Body of pancreas (tissue), 4 donors: ENCODE results near the gene PHACTR3. TPM values are rescaled to one million over a fixed set of nuclear protein-coding genes. Genes with fewer than 3 reads are reported as not detected.

Source experiments
- ATAC-seq: fragments of 150-250 bp; one replicate; pipeline ENCODE4 v1.9.1; 2016
- DNase-seq, 4 donors: peaks; one replicate each; pipeline ENCODE4 v3.0.0-alpha.2; 2019
- H3K27ac ChIP-seq, 4 donors: fragments of 200-600 bp; sonication (generic); 1 replicate in 3 of 4; 2 replicates in 1 of 4; pipeline versions ENCODE4 v1.5.1 to v1.6.1; 2016 to 2019; ENCODE audit warnings: mild to moderate bottlenecking in 1 of 4, mixed read lengths in 1 of 4, moderate library complexity in 1 of 4
- H3K27me3 ChIP-seq, 2 donors: fragments of 200-600 bp; sonication (generic); one replicate each; pipeline ENCODE4 v1.6.0; 2016; ENCODE audit warnings: mild to moderate bottlenecking in 1 of 2
- H3K36me3 ChIP-seq, 2 donors: fragments of 200-600 bp; sonication (generic); replicated peaks in 1 of 2; 2 replicates each; pipeline ENCODE4 v1.5.1; 2016; ENCODE audit warnings: low read depth in 2 of 2; ENCODE audit not compliant: insufficient read depth in 1 of 2
- H3K4me1 ChIP-seq: fragments of 200-600 bp; sonication (generic); one replicate; pipeline ENCODE4 v1.6.0; 2016
- H3K4me3 ChIP-seq, 2 donors: fragments of 200-600 bp; sonication (generic); 1 replicate in 1 of 2; 2 replicates in 1 of 2; pipeline ENCODE4 v1.5.1; 2016 to 2019
- H3K9me3 ChIP-seq, 3 donors: fragments of 200-600 bp; sonication (generic); 1 replicate in 2 of 3; 2 replicates in 1 of 3; pipeline ENCODE4 v1.5.1; 2016
- CTCF ChIP-seq, 7 experiments: fragments of 450-650 bp in 4 of 7; fragments of 200-600 bp in 3 of 7; sonication (generic) in 3 of 7; IDR thresholded peaks; one replicate each; pipeline ENCODE4 v1.5.1; 2016 to 2019; ENCODE audit warnings: antibody characterized with exemption in 7 of 7
- POLR2A ChIP-seq, 3 donors: fragments of 450-650 bp; IDR thresholded peaks; one replicate each; pipeline ENCODE4 v1.6.1; 2016; ENCODE audit warnings: antibody characterized with exemption in 3 of 3, mild to moderate bottlenecking in 2 of 3
- WGBS, 2 donors: methylation state at CpG; one replicate each; pipeline ENCODE4 v1.1.5; 2017; 5-methylcytosine and 5-hydroxymethylcytosine counted together
- intact Hi-C: fragments of 100-400 bp; cut with DNase I; formaldehyde crosslinking; loops from one replicate; pipeline ENCODE4 v1.15.1; 2023
- total RNA-seq, 2 donors: library from RNA; depleted of rRNA; stranded (reverse); fragments of >200 nt; gene quantifications; one replicate each; pipeline ENCODE4 v1.1.0, GENCODE V29; 2016

The PHACTR3 gene
- total RNA-seq, 2 donors from 2014 or later = 0.52 to 0.66 TPM

DNA sequence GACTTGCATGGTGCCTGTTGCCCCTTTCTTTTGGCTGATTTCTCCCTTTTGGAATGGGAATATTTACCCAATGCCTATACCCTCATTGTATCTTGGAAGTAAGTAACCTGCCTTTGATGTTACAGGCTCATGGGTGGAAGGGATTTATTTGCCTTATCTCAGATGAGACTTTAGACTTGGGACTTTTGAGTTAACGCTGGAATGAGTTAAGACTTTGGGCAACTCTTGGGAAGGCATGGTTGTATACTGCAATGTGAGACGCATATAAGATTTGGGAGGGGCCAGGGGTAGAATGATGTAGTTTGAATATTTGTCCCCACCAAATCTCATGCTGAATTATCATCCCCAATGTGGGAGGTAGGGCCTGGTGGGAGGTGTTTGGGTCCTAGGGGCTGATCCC, 253.6 kb downstream of the PHACTR3 start:
- Histone ChIP-seq H3K27ac (no peak overlapping the region), H3K36me3 (no peaks in the 10 kb centered on the region), H3K27me3 (no peaks in the 10 kb centered on the region), H3K4me1 (no peaks in the 10 kb centered on the region), H3K9me3 (no peaks in the 10 kb centered on the region), H3K4me3 (no peak overlapping the region)
- WGBS, 2 donors = 93 to 95% methylated on average over 2 of the region's 2 CpGs
- no peak for TF ChIP-seq POLR2A (IDR thresholded peaks at IDR 0.05)
- no peak for TF ChIP-seq CTCF (IDR thresholded peaks at IDR 0.05)
- DNase-seq (no peak), ATAC-seq (no peak)
- intact Hi-C loops = no loop called here

DNA sequence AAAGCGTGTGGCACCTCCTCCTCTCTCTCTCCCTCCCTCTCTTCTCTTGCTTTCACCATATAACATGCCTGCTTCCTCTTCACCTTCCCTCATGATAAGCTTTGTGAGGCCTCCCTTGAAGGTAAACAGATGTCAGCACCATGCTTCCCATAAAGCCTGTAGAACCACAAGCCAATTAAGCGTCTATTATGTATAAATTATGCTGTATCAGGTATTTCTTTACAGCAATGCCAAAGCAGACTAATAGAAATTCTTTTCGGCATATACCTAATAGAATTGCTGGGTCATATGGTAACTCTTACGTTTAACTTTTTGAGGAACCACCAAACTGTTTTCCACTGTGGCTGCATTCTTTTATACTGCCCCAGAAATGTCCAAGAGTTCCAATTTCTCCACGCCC, 254.1 kb downstream of the PHACTR3 start:
- DNase-seq (no peak), ATAC-seq (no peak)
- 91 to 95% methylated on average over 5 of the region's 5 CpGs for WGBS, 2 donors
- H3K4me3 ChIP-seq = no peak overlapping the region
- H3K27ac ChIP-seq = no peak overlapping the region
- TF ChIP-seq CTCF (IDR thresholded peaks at IDR 0.05) (no peak), POLR2A (IDR thresholded peaks at IDR 0.05) (no peak)
- no peaks in the 10 kb centered on the region for H3K9me3 ChIP-seq
- no peaks in the 10 kb centered on the region for H3K4me1 ChIP-seq
- H3K36me3 ChIP-seq = no peaks in the 10 kb centered on the region
- no peaks in the 10 kb centered on the region for H3K27me3 ChIP-seq
- intact Hi-C loops = no loop called here

DNA sequence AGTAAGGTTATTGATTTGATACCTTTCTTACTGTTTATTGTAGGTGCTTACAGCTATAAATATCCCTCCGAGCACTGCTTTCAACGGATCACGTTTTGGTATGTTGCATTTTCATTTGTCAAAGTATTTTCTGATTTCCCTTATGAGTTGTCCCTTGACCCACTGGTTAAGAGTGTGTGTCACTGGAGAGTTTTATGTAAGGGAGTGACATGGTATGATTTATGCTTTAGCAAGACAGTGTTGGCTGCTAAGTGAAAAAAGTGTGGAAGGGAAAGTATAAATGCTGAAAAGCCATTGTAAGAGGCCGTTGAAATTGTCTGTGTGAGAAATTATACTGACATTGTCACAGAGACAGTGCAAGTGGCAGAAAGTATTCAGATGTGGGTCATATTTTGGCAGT, 257.1 kb downstream of the PHACTR3 start:
- no peaks in the 10 kb centered on the region for H3K4me1 ChIP-seq
- DNase-seq (no peak), ATAC-seq (no peak)
- H3K27me3 ChIP-seq = no peaks in the 10 kb centered on the region
- peaks cover 0 to 5% of the 10 kb centered on the region in 2 donors for H3K36me3 ChIP-seq
- TF ChIP-seq POLR2A (IDR thresholded peaks at IDR 0.05) = no peak
- TF ChIP-seq CTCF (IDR thresholded peaks at IDR 0.05) = no peak
- WGBS, 2 donors = 78 to 87% methylated on average over 4 of the region's 4 CpGs
- H3K9me3 ChIP-seq = no peaks in the 10 kb centered on the region
- H3K4me3 ChIP-seq = no peak overlapping the region
- H3K27ac ChIP-seq = no peak overlapping the region
- intact Hi-C loops = no loop called here

DNA sequence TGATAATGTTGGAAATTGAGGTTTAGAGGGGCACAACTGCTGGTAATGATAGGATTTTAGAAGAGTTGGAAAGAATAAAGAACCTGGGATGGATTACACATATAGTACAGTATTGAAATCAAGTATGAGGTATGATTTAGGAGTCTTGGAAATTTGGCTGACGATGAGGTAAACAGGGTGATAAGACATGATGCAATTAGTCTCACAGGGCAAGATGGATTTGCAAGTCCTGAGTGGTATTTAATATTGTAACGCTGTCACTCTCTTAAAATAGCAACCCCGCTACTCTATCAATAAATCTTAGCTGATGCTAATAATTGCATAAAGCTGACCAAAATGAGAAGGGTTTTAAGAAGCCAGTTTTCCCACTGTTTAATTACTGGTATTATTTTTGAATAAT, 258.7 kb downstream of the PHACTR3 start:
- H3K36me3 ChIP-seq = peaks cover 0 to 6% of the 10 kb centered on the region in 2 donors
- WGBS, 2 donors = 89 to 96% methylated on average over 3 of the region's 3 CpGs
- no peaks in the 10 kb centered on the region for H3K9me3 ChIP-seq
- DNase-seq (no peak), ATAC-seq (no peak)
- no peak overlapping the region for H3K4me3 ChIP-seq
- H3K4me1 ChIP-seq = no peaks in the 10 kb centered on the region
- intact Hi-C loops = no loop called here
- no peak overlapping the region for H3K27ac ChIP-seq
- TF ChIP-seq POLR2A (IDR thresholded peaks at IDR 0.05) = no peak
- no peak for TF ChIP-seq CTCF (IDR thresholded peaks at IDR 0.05)
- H3K27me3 ChIP-seq = no peaks in the 10 kb centered on the region

DNA sequence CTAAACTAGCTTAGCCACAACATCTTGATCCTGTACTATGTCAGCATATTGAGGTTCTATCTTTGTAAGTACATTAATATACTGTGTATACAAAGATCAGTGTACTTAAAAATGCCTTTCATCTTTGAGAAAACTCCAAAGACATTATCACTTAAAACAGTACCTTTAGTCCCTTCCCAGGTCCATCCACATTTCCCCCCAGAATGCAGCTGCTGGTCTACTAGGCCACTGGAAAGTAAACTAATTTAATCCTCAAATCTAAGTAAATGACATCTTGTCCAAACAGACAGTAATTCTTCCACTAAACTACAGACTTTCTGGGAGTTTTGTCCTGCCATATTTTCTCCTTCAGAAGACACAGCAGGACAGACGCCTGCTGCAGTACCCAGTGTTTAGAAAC, 260.4 kb downstream of the PHACTR3 start:
- H3K27ac ChIP-seq = no peak overlapping the region
- H3K4me3 ChIP-seq = no peak overlapping the region
- TF ChIP-seq POLR2A (IDR thresholded peaks at IDR 0.05) = no peak
- TF ChIP-seq CTCF (IDR thresholded peaks at IDR 0.05) = no peak
- H3K9me3 ChIP-seq = no peaks in the 10 kb centered on the region
- H3K27me3 ChIP-seq = no peaks in the 10 kb centered on the region
- intact Hi-C loops = no loop called here
- DNase-seq (no peak), ATAC-seq (no peak)
- no peaks in the 10 kb centered on the region for H3K4me1 ChIP-seq
- H3K36me3 ChIP-seq = peaks cover 0 to 6% of the 10 kb centered on the region in 2 donors
- 90 to 94% methylated on average over 1 of the region's 1 CpG for WGBS, 2 donors
